Psoas muscle (tissue), 8 donors: ENCODE data around the gene IRAK1. TPM values are rescaled to one million over a fixed set of nuclear protein-coding genes. Genes with fewer than 3 reads are reported as not detected.

ENCODE experiments used
- ATAC-seq, 4 donors: fragments of 200-7000 bp; cut with Tn5 transposase; one replicate each; pipeline ENCODE4 v1.9.1; 2020; ENCODE audit warnings: moderate library complexity in 3 of 4, mild to moderate bottlenecking in 2 of 4
- DNase-seq, 2 donors: peaks; one replicate each; pipeline ENCODE4 v3.0.0-alpha.2; 2020
- H3K27ac ChIP-seq: fragments of 200-600 bp; one replicate; pipeline ENCODE4 v1.8.0; 2022
- H3K27me3 ChIP-seq, 3 donors: fragments of 200-600 bp in 1 of 3; one replicate each; pipeline versions ENCODE4 v1.6.1 to v1.8.0; 2013 to 2022; ENCODE audit warnings: low read length in 2 of 3, mild to moderate bottlenecking in 2 of 3, moderate library complexity in 1 of 3; ENCODE audit not compliant: insufficient read depth in 3 of 3
- H3K36me3 ChIP-seq, 2 donors: fragments of 200-600 bp in 1 of 2; one replicate each; pipeline versions ENCODE4 v1.6.1 to v1.8.0; 2013 to 2022; ENCODE audit warnings: low read depth in 1 of 2, mild to moderate bottlenecking in 1 of 2, moderate library complexity in 1 of 2; ENCODE audit not compliant: insufficient read depth in 1 of 2
- H3K4me1 ChIP-seq: fragments of 200-600 bp; one replicate; pipeline ENCODE4 v1.8.0; 2022
- H3K4me3 ChIP-seq: fragments of 200-600 bp; one replicate; pipeline ENCODE4 v1.8.0; 2022; ENCODE audit warnings: mild to moderate bottlenecking
- H3K9me3 ChIP-seq: fragments of 200-600 bp; one replicate; pipeline ENCODE4 v1.8.0; 2022
- CTCF ChIP-seq: fragments of 200-600 bp; IDR thresholded peaks from one replicate; pipeline ENCODE4 v1.8.0; 2022; ENCODE audit warnings: antibody characterized with exemption
- WGBS, 3 donors: extraction: QIAGEN DNeasy Blood & Tissue Kit; methylation state at CpG; one replicate each; pipeline versions ENCODE4 v1.1.6 to v1.1.7; 2013; 5-methylcytosine and 5-hydroxymethylcytosine counted together
- intact Hi-C, 2 donors: fragments of 100-400 bp; cut with DNase I; formaldehyde crosslinking; loops; one replicate each; pipeline versions ENCODE4 v1.11.0 to v1.14.2; 2022
- polyA plus RNA-seq, 3 donors: library from polyadenylated mRNA; stranded (reverse); fragments of 200-250 nt; gene quantifications; one replicate each; pipeline ENCODE4 v1.2.3, GENCODE V29; 2013
- total RNA-seq, 4 donors: library from RNA; stranded (reverse); fragmentation: NEBNext Ultra II Directional in 2 of 4; extraction: Animal tissue kit (Norgen Biotek cat#: 25700) in 2 of 4; gene quantifications; one replicate each; pipeline versions ENCODE4 v1.2.1 to v1.2.4, GENCODE V29; 2021 to 2023
- donor health status: healthy with polysubstance abuse.
- donor health status: DM: no; HTN: no; CAD: no; lungs with moderate emphysema.
- donor health status: Bipolar disorder and iron deficiency.
- donor health status: healthy.
- donor health status: DM: yes; HTN: yes; CAD: no.
- donor health status: DM: no; HTN: no; CAD: no.
- donor health status: DM: no; HTN: no; CAD: no.
- donor health status: DM: yes; HTN: yes; CAD: no.

Gene IRAK1
- total and polyA plus RNA-seq, 7 donors, result 56.1 to 368 (median 127) TPM

- intact Hi-C loops, result loop anchor here in 1 of 2 donors (5.0 kb wide), 1 partner anchor 39 kb away; no protein-coding TSS in a partner anchor
- no peaks in the 10 kb centered on the region for H3K36me3 ChIP-seq
- ATAC-seq (no peak), DNase-seq (peak in 1 of 2 donors; percentile 48)
- WGBS, 3 donors, result 22 to 51% (median 26%) methylated on average over 19 to 20 of the region's 20 CpGs
- H3K4me3 ChIP-seq, result peak overlapping the region; percentile 80
- peaks cover 24% of the 10 kb centered on the region for H3K4me1 ChIP-seq
- H3K27me3 ChIP-seq, result no peaks in the 10 kb centered on the region
- peak overlapping the region; percentile 97 for H3K27ac ChIP-seq
- H3K9me3 ChIP-seq, result no peaks in the 10 kb centered on the region
- no peak for TF ChIP-seq CTCF
These were observed 46.3 kb downstream of the IRAK1 start for GRCh38 chrX:153973127-153974002.

GRCh38 chrX:153972368-153973126, 47.2 kb downstream of the IRAK1 start, which contains the start of gene TMEM187:
Gene TMEM187 (plus strand): TSS chrX:153972754. CDS start chrX:153982063, 9,309 bp downstream.
- Histone ChIP-seq H3K27me3 (no peaks in the 10 kb centered on the region), H3K27ac (peak within 1 kb of the TSS; percentile 97), H3K4me3 (peak within 1 kb of the TSS; percentile 80), H3K4me1 (peaks cover 32% of the 10 kb centered on the region), H3K9me3 (no peaks in the 10 kb centered on the region), H3K36me3 (no peaks in the 10 kb centered on the region)
- 0 to 7% (median 0%) methylated on average over 16 to 96 of the region's 103 CpGs for WGBS, 3 donors
- ATAC-seq, result peak; percentile 60 to 66 (median 62)
- peak; percentile 90 to 95 for DNase-seq
- TF ChIP-seq CTCF, result no peak
- intact Hi-C loops, result loop anchor here in 1 of 2 donors (5.0 kb wide), 1 partner anchor 40 kb away; no protein-coding TSS in a partner anchor

- Histone ChIP-seq H3K36me3 (no peaks in the 10 kb centered on the region), H3K27ac (peak within 1 kb of the TSS; percentile 97), H3K9me3 (no peaks in the 10 kb centered on the region), H3K4me1 (peaks cover 41% of the 10 kb centered on the region), H3K4me3 (peak within 1 kb of the TSS; percentile 80), H3K27me3 (no peaks in the 10 kb centered on the region)
- DNase-seq (peak; percentile 95 to 98), ATAC-seq (peak; percentile 75 to 80 (median 79))
- intact Hi-C loops, result loop anchor here in 1 of 2 donors (5.0 kb wide), 1 partner anchor 41 kb away; no protein-coding TSS in a partner anchor
- WGBS, 3 donors, result 0 to 10% (median 0%) methylated on average over 49 to 96 of the region's 96 CpGs
- TF ChIP-seq CTCF, result no peak
These were observed 48.0 kb downstream of the IRAK1 start, which contains the start of gene HCFC1 for GRCh38 chrX:153971450-153972367. Gene HCFC1 (minus strand): TSS chrX:153971818. CDS start chrX:153970840, 978 bp downstream.

- H3K4me1 ChIP-seq, result peaks cover 45% of the 10 kb centered on the region
- intact Hi-C loops, result loop anchor here in 1 of 2 donors (5.0 kb wide), 1 partner anchor 41 kb away; no protein-coding TSS in a partner anchor
- peak; percentile 68 to 77 (median 72) for ATAC-seq
These were observed 48.6 kb downstream of the IRAK1 start for GRCh38 chrX:153971124-153971449.

More at GRCh38 chrX:153971124-153971449, 48.6 kb downstream of the IRAK1 start:
- H3K36me3 ChIP-seq, result no peaks in the 10 kb centered on the region
- WGBS, 3 donors, result 0 to 5% (median 0%) methylated on average over 5 to 34 of the region's 34 CpGs
- peak; percentile 93 to 98 for DNase-seq
- H3K9me3 ChIP-seq, result no peaks in the 10 kb centered on the region
- TF ChIP-seq CTCF, result no peak
- peak overlapping the region; percentile 80 for H3K4me3 ChIP-seq
- H3K27me3 ChIP-seq, result no peaks in the 10 kb centered on the region
- peak overlapping the region; percentile 97 for H3K27ac ChIP-seq
